ENCODE results near the gene PTPN12. TPM values are rescaled to one million over a fixed set of nuclear protein-coding genes. Genes with fewer than 3 reads are reported as not detected.

Gene PTPN12
- total RNA-seq, 1 experiment from 2014 or later, result 104 TPM

DNA sequence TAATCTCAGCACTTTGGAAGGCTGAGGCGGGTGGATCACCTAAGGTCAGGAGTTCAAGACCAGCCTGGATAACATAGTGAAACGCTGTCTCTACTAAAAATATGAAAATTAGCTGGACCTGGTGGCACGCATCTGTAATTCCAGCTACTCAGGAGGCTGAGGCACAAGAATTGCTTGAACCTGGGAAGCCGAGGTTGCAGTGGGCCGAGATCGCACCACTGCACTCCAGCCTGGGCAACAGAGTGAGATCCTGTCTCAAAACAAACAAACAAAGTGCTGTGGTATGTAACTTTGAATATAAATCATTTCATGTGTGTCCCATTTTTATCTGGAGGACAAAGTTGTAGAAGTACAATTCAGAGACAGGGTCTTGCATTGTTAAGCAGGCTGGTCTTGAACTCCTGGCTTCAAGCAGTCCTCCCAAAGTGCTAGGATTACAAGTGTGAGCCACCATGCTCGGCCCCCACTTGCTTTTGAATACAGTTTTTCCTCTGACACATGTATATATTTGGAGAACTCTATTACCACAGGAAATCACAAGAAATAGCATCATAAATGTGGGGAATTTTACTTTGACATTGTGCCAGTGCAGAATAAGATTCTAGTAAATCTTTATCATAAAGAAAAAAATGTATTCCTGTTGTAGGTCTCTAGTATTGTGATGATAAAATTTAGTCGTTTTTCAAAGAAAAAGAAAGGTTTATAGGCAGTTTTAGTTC lies 32.6 kb downstream of the PTPN12 start:
- intact Hi-C loops (cut with micrococcal nuclease), result no loop called here
- no peak for DNase-seq (ENCODE audit: unreplicated experiment)
- POLR2A ChIA-PET, result interaction anchor here (7.4 kb wide), 1 partner anchor 29 kb away, joined by 62 read pairs; no protein-coding TSS in a partner anchor
- H3K4me3 Mint-ChIP-seq (ENCODE audit: unreplicated experiment), result no peak overlapping the region
- TF ChIP-seq CTCF (IDR thresholded peaks at IDR 0.05; ENCODE audit: unreplicated experiment), result no peak
- CTCF ChIA-PET, result no interaction called here
- H3K36me3 Mint-ChIP-seq (ENCODE audit: insufficient read depth, unreplicated experiment), result peaks cover 52% of the 10 kb centered on the region
- peaks cover 36% of the 10 kb centered on the region for H3K4me1 Mint-ChIP-seq (ENCODE audit: insufficient read depth, unreplicated experiment)
- H3K27ac Mint-ChIP-seq (ENCODE audit: low read depth, unreplicated experiment), result no peak overlapping the region
- H3K27me3 Mint-ChIP-seq (ENCODE audit: insufficient read depth, unreplicated experiment), result no peaks in the 10 kb centered on the region
- H3K9me3 Mint-ChIP-seq (ENCODE audit: unreplicated experiment), result no peaks in the 10 kb centered on the region
- no TSS peak for BruUV-seq (replicated peaks)

DNA sequence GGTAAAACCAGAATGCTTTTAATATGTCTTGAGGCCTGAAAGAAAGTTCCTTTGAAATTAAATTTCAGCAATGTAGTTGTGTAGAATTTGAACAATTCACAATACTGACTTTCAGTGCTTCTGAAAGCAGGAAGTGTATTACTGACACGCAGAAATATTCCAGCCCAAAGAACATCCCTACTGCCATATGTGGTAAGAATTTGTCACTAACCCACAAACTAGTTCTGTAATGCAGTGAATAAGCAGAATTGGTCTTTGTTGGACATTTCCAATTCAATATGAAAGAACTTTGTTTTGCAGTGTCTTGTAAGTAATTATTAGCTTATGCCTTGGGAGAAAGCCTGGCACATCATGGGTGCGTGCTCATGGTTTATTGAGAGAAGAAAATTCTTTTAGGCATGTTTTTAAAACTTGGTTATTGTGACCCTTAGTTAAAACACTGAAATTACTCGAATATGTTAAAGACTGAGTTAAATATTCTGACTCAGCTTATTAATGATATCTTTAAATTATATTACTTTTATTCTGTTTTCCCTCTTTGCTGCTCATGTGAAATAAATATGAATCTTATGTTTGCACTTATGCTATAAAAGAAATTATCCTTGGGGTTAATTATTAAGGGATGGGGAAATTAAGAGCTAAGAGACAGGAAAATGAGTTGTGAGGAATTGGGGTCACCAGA lies 33.4 kb downstream of the PTPN12 start:
- DNase-seq (ENCODE audit: unreplicated experiment), result no peak
- ChIA-PET POLR2A (interaction anchor here (1.0 kb wide), 1 partner anchor 15 kb away, joined by 5 read pairs; no protein-coding TSS in a partner anchor), CTCF (no interaction called here)
- no peaks in the 10 kb centered on the region for H3K27me3 Mint-ChIP-seq (ENCODE audit: insufficient read depth, unreplicated experiment)
- H3K9me3 Mint-ChIP-seq (ENCODE audit: unreplicated experiment), result no peaks in the 10 kb centered on the region
- peak overlapping the region; percentile 31 for H3K27ac Mint-ChIP-seq (ENCODE audit: low read depth, unreplicated experiment)
- TF ChIP-seq CTCF (IDR thresholded peaks at IDR 0.05; ENCODE audit: unreplicated experiment), result no peak
- H3K36me3 Mint-ChIP-seq (ENCODE audit: insufficient read depth, unreplicated experiment), result peaks cover 60% of the 10 kb centered on the region
- peaks cover 30% of the 10 kb centered on the region for H3K4me1 Mint-ChIP-seq (ENCODE audit: insufficient read depth, unreplicated experiment)
- intact Hi-C loops (cut with micrococcal nuclease), result no loop called here
- no peak overlapping the region for H3K4me3 Mint-ChIP-seq (ENCODE audit: unreplicated experiment)
- no TSS peak for BruUV-seq (replicated peaks)

GRCh38 chr7:77571801-77572200 lies 34.7 kb downstream of the PTPN12 start:
- H3K36me3 Mint-ChIP-seq (ENCODE audit: insufficient read depth, unreplicated experiment), result peaks cover 69% of the 10 kb centered on the region
- H3K4me3 Mint-ChIP-seq (ENCODE audit: unreplicated experiment), result no peak overlapping the region
- H3K4me1 Mint-ChIP-seq (ENCODE audit: insufficient read depth, unreplicated experiment), result peaks cover 19% of the 10 kb centered on the region
- no peaks in the 10 kb centered on the region for H3K27me3 Mint-ChIP-seq (ENCODE audit: insufficient read depth, unreplicated experiment)
- ChIA-PET CTCF (interaction anchor here (0.9 to 1.7 kb wide), 4 partner anchors 16 to 1715 kb away, joined by 3 to 4 read pairs (median 3); no protein-coding TSS in a partner anchor), POLR2A (no interaction called here)
- DNase-seq (ENCODE audit: unreplicated experiment), result no peak
- no peaks in the 10 kb centered on the region for H3K9me3 Mint-ChIP-seq (ENCODE audit: unreplicated experiment)
- intact Hi-C loops (cut with micrococcal nuclease), result no loop called here
- H3K27ac Mint-ChIP-seq (ENCODE audit: low read depth, unreplicated experiment), result peak overlapping the region; percentile 16
- no peak for TF ChIP-seq CTCF (IDR thresholded peaks at IDR 0.05; ENCODE audit: unreplicated experiment)
- BruUV-seq (replicated peaks), result no TSS peak

GRCh38 chr7:77575187-77575586 lies 38.1 kb downstream of the PTPN12 start:
- intact Hi-C loops (cut with micrococcal nuclease), result no loop called here
- no TSS peak for BruUV-seq (replicated peaks)
- Mint-ChIP-seq H3K9me3 (ENCODE audit: unreplicated experiment) (no peaks in the 10 kb centered on the region), H3K36me3 (ENCODE audit: insufficient read depth, unreplicated experiment) (peaks cover 72% of the 10 kb centered on the region), H3K4me3 (ENCODE audit: unreplicated experiment) (no peak overlapping the region), H3K27me3 (ENCODE audit: insufficient read depth, unreplicated experiment) (no peaks in the 10 kb centered on the region), H3K4me1 (ENCODE audit: insufficient read depth, unreplicated experiment) (peaks cover 5% of the 10 kb centered on the region), H3K27ac (ENCODE audit: low read depth, unreplicated experiment) (no peak overlapping the region)
- POLR2A ChIA-PET, result no interaction called here
- TF ChIP-seq CTCF (IDR thresholded peaks at IDR 0.05; ENCODE audit: unreplicated experiment), result no peak
- DNase-seq (ENCODE audit: unreplicated experiment), result no peak
- CTCF ChIA-PET, result interaction anchor here (0.8 to 1.1 kb wide), 2 partner anchors 26 to 136 kb away, joined by 3 read pairs; no protein-coding TSS in a partner anchor
